ENCODE results near the gene BACH2. TPM values are rescaled to one million over a fixed set of nuclear protein-coding genes. Genes with fewer than 3 reads are reported as not detected.

Gene BACH2
- total and polyA plus RNA-seq, 2 experiments from 2014 or later, result under 0.01 TPM; not detected in 1

DNA sequence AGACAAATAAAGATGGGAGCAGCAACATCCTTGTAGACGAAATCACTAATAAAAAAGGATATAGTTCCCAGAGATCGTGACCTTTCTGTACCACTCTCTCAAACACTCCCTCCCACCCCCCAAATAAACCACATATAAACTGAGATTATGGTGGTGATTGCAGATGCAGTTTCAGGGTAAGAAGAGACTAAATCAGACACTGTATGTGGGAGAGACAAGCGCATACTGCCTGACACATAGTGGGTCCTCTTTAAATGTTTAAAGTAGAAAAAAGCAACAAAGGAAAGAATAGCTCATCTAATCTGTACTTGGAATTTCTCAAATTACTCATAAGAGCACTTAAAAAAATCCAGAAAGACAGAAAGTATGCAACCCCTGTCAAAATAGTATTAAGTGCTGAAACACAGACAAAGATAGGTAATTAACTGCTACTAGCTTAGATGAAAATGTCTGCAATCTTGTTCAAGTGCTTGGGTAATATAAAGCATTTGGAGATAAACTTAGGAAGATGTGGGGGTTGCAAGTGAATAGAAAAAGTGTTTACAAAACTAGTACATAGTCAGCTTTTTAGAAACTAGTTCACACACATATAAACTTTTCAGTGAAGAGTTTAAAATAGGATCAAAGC lies 151.6 kb downstream of the BACH2 start:
- Histone ChIP-seq H3K27ac (no peak overlapping the region), H3K4me2 (ENCODE audit: unreplicated experiment) (no peak overlapping the region)

DNA sequence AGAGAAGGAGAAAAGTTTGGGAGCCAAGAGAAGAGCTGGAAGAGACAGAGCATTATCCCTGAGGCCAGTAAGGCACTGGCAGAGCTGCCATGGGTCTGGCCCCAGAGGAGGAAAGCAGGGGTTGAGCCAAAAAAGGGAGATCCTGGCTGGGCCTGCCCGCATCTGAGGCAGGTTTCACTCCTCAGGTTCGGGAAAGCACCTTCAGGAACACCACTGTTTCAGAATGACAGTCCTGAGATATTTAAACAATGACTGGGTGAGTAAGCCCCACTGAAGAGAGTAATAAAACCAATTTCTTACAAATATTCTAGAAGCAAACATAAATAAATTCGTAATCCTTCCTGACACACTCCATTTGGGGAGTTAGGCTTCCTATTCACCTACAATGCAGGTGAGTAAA lies 152.2 kb downstream of the BACH2 start:
- H3K9me2 ChIP-seq (ENCODE audit: insufficient read depth), result no peaks in the 10 kb centered on the region
- H3K36me3 ChIP-seq (ENCODE audit: low read depth), result no peaks in the 10 kb centered on the region
- no peak overlapping the region for H2AFZ ChIP-seq
- H3K27me3 ChIP-seq (replicated peaks; ENCODE audit: insufficient read depth), result peaks cover 29% of the 10 kb centered on the region; the same call in 1 of the 2 replicates
- H3K27ac ChIP-seq, result no peak overlapping the region
- no peak overlapping the region for H3K4me2 ChIP-seq (ENCODE audit: unreplicated experiment)
- no peak for DNase-seq
- no peaks in the 10 kb centered on the region for H3K79me2 ChIP-seq (ENCODE audit: insufficient read depth)
- H3K4me1 ChIP-seq (ENCODE audit: insufficient read depth), result no peaks in the 10 kb centered on the region
- WGBS, 2 experiments (ENCODE audit: low coverage in 1 of 2, low lambda C conversion rate in 2 of 2, missing lambda C conversion rate in 2 of 2), result 75 to 87% methylated on average over 3 of the region's 3 CpGs
- H3K9ac ChIP-seq, result no peak overlapping the region
- in situ Hi-C loops (cut with MboI), result no loop called here
- H3F3A ChIP-seq (ENCODE audit: insufficient read depth), result no peaks in the 10 kb centered on the region
- H3K9me3 ChIP-seq (ENCODE audit: low read depth), result no peaks in the 10 kb centered on the region
- no peak overlapping the region for H3K4me3 ChIP-seq
- no peaks in the 10 kb centered on the region for H4K20me1 ChIP-seq (ENCODE audit: insufficient read depth)
- TF ChIP-seq EZH2phosphoT487 (IDR thresholded peaks at IDR 0.05; ENCODE audit: insufficient read depth, low read depth) (no peak), EZH2 (IDR thresholded peaks at IDR 0.05; ENCODE audit: insufficient read depth, poor library complexity, severe bottlenecking) (no peak)

More for the DNA sequence above, 151.6 kb downstream of the BACH2 start:
- H3K79me2 ChIP-seq (ENCODE audit: insufficient read depth), result no peaks in the 10 kb centered on the region
- H3K27me3 ChIP-seq (replicated peaks; ENCODE audit: insufficient read depth), result peaks cover 32% of the 10 kb centered on the region; the same call in 1 of the 2 replicates
- no peak for DNase-seq
- H3K4me3 ChIP-seq, result no peak overlapping the region
- H4K20me1 ChIP-seq (ENCODE audit: insufficient read depth), result no peaks in the 10 kb centered on the region
- no peaks in the 10 kb centered on the region for H3K9me2 ChIP-seq (ENCODE audit: insufficient read depth)
- no peak overlapping the region for H2AFZ ChIP-seq
- H3K9ac ChIP-seq, result no peak overlapping the region
- H3K9me3 ChIP-seq (ENCODE audit: low read depth), result no peaks in the 10 kb centered on the region
- no peaks in the 10 kb centered on the region for H3K36me3 ChIP-seq (ENCODE audit: low read depth)
- no peak for TF ChIP-seq EZH2 (IDR thresholded peaks at IDR 0.05; ENCODE audit: insufficient read depth, poor library complexity, severe bottlenecking)
- TF ChIP-seq EZH2phosphoT487 (IDR thresholded peaks at IDR 0.05; ENCODE audit: insufficient read depth, low read depth), result no peak
- WGBS, 2 experiments (ENCODE audit: low coverage in 1 of 2, low lambda C conversion rate in 2 of 2, missing lambda C conversion rate in 2 of 2), result 78 to 85% methylated on average over 3 of the region's 3 CpGs
- H3F3A ChIP-seq (ENCODE audit: insufficient read depth), result no peaks in the 10 kb centered on the region
- in situ Hi-C loops (cut with MboI), result no loop called here
- no peaks in the 10 kb centered on the region for H3K4me1 ChIP-seq (ENCODE audit: insufficient read depth)

DNA sequence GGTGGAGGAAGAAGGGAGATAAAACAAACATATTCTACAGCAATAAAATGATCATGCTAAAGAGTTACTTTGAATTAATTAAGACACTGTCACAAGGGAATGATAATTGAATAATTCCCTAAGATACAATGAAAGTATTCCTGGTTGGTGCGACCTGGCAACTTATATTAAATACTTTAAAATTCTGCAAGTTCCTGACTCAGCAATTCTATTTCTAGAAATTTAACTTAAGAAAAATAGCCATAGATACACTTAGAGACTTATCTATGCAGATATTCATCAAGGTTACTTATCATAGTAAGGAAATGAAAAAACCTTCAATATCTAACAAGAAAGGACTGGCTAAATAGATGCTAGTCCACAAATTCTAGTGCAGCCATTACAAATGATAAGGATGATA lies 156.0 kb downstream of the BACH2 start:
- Histone ChIP-seq H3K27me3 (replicated peaks; ENCODE audit: insufficient read depth) (peaks cover 9% of the 10 kb centered on the region; the same call in 1 of the 2 replicates), H3K4me1 (ENCODE audit: insufficient read depth) (peaks cover 25% of the 10 kb centered on the region), H3K27ac (no peak overlapping the region), H3K9me3 (ENCODE audit: low read depth) (no peaks in the 10 kb centered on the region), H3K36me3 (ENCODE audit: low read depth) (no peaks in the 10 kb centered on the region), H3K9ac (no peak overlapping the region), H2AFZ (no peak overlapping the region), H3K9me2 (ENCODE audit: insufficient read depth) (no peaks in the 10 kb centered on the region), H3K4me2 (ENCODE audit: unreplicated experiment) (no peak overlapping the region), H3K79me2 (ENCODE audit: insufficient read depth) (no peaks in the 10 kb centered on the region), H4K20me1 (ENCODE audit: insufficient read depth) (no peaks in the 10 kb centered on the region), H3K4me3 (no peak overlapping the region), H3F3A (ENCODE audit: insufficient read depth) (peaks cover 27% of the 10 kb centered on the region)
- no peak for DNase-seq
- WGBS, 2 experiments (ENCODE audit: low coverage in 1 of 2, low lambda C conversion rate in 2 of 2, missing lambda C conversion rate in 2 of 2), result 95 to 100% methylated on average over 1 of the region's 1 CpG
- TF ChIP-seq EZH2 (IDR thresholded peaks at IDR 0.05; ENCODE audit: insufficient read depth, poor library complexity, severe bottlenecking) (no peak), EZH2phosphoT487 (IDR thresholded peaks at IDR 0.05; ENCODE audit: insufficient read depth, low read depth) (no peak)
- in situ Hi-C loops (cut with MboI), result no loop called here

DNA sequence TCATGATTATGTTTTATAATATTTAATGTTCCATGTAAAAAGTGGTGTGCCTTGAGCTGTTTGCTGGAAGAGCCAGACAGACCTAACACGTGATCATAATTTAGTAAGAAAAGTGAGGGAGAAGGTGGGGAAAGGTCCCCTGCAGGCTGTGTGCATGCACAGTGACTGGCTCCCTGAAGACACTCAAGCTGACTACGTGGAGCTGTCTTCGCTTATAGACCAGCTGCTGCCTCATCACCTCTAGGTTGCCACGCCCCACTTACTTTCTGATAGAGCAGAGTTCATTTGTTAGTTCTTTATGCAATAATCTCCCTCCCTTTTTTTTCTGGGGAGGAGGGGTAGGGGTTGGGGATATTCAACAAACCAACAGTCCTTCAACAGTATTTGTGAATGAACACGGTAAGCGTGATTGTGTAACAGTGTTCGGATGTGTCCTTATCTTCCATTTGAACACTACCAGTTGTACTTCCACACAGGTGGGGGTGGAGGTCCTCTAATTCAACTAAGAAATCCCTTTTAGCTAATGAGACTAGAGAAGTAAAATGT lies 157.3 kb downstream of the BACH2 start:
- peaks cover 27% of the 10 kb centered on the region for H3F3A ChIP-seq (ENCODE audit: insufficient read depth)
- H3K4me2 ChIP-seq (ENCODE audit: unreplicated experiment), result no peak overlapping the region
- H3K36me3 ChIP-seq (ENCODE audit: low read depth), result no peaks in the 10 kb centered on the region
- no peaks in the 10 kb centered on the region for H4K20me1 ChIP-seq (ENCODE audit: insufficient read depth)
- no peaks in the 10 kb centered on the region for H3K9me2 ChIP-seq (ENCODE audit: insufficient read depth)
- WGBS, 2 experiments (ENCODE audit: low coverage in 1 of 2, low lambda C conversion rate in 2 of 2, missing lambda C conversion rate in 2 of 2), result 97 to 98% methylated on average over 7 of the region's 7 CpGs
- H3K4me3 ChIP-seq, result no peak overlapping the region
- no peak for DNase-seq
- in situ Hi-C loops (cut with MboI), result no loop called here
- no peak overlapping the region for H3K27ac ChIP-seq
- no peak overlapping the region for H3K9ac ChIP-seq
- H3K4me1 ChIP-seq (ENCODE audit: insufficient read depth), result peaks cover 34% of the 10 kb centered on the region
- H2AFZ ChIP-seq, result no peak overlapping the region
- H3K9me3 ChIP-seq (ENCODE audit: low read depth), result no peaks in the 10 kb centered on the region
- H3K79me2 ChIP-seq (ENCODE audit: insufficient read depth), result no peaks in the 10 kb centered on the region
- TF ChIP-seq EZH2 (IDR thresholded peaks at IDR 0.05; ENCODE audit: insufficient read depth, poor library complexity, severe bottlenecking) (no peak), EZH2phosphoT487 (IDR thresholded peaks at IDR 0.05; ENCODE audit: insufficient read depth, low read depth) (no peak)
- H3K27me3 ChIP-seq (replicated peaks; ENCODE audit: insufficient read depth), result no peaks in the 10 kb centered on the region

Data from GM23248 (cell line).